IMR-90 (cell line): ENCODE results near the gene MYD88. TPM values are rescaled to one million over a fixed set of nuclear protein-coding genes. Genes with fewer than 3 reads are reported as not detected.

Experiments
- ATAC-seq: fragments of 200-7000 bp; cut with Tn5 transposase; 2 replicates; pipeline ENCODE4 v1.9.1; 2020; ENCODE audit warnings: low read depth, mild to moderate bottlenecking, moderate library complexity
- BruUV-seq: library from RNA; stranded (reverse); fragments of 400-500 nt; replicated peaks from 2 replicates; lab custom pipeline; 2021; lab: Mats Ljungman, UMichigan
- CTCF ChIA-PET: fragments of 300-600 bp; formaldehyde crosslinking; extraction: SDS; loops from one replicate; lab custom pipeline; 2021; ENCODE audit warnings: antibody characterized with exemption; lab: Yijun Ruan, JAX
- POLR2A ChIA-PET: fragments of 300-600 bp; sonication (Branson Sonifier 250); formaldehyde crosslinking; loops from one replicate; lab custom pipeline; 2022; ENCODE audit warnings: antibody characterized with exemption; ENCODE audit not compliant: unreplicated experiment; lab: Charles Lee
- DNase-seq: peaks from one replicate; pipeline ENCODE4 v3.0.0; 2013
- H2AFZ ChIP-seq: replicated peaks from 2 replicates; pipeline ENCODE3; 2013; ENCODE audit warnings: low read length, mild to moderate bottlenecking; ENCODE audit not compliant: poor library complexity
- H2AK5ac ChIP-seq: 2 replicates; pipeline ENCODE4 v1.6.1; 2013; ENCODE audit warnings: low read depth, low read length, inconsistent platforms
- H2AK9ac ChIP-seq: replicated peaks from 2 replicates; pipeline ENCODE3; 2013; ENCODE audit warnings: mild to moderate bottlenecking, low read depth, low read length, moderate library complexity; ENCODE audit not compliant: poor library complexity
- H2BK120ac ChIP-seq: 2 replicates; pipeline ENCODE4 v1.6.1; 2013; ENCODE audit warnings: low read depth, low read length, inconsistent platforms
- H2BK15ac ChIP-seq: 3 replicates; pipeline ENCODE4 v1.6.1; 2013; ENCODE audit warnings: low read depth, low read length, inconsistent platforms
- H2BK20ac ChIP-seq: 2 replicates; pipeline ENCODE4 v1.6.1; 2013; ENCODE audit warnings: low read depth, mild to moderate bottlenecking, inconsistent platforms, low read length, moderate library complexity
- H2BK5ac ChIP-seq: 2 replicates; pipeline ENCODE4 v1.6.1; 2013; ENCODE audit warnings: mild to moderate bottlenecking, low read depth, low read length, inconsistent platforms; ENCODE audit not compliant: poor library complexity, severe bottlenecking
- H3K14ac ChIP-seq: replicated peaks from 2 replicates; pipeline ENCODE4 v1.6.1; 2013; ENCODE audit warnings: low read depth, low read length, inconsistent platforms
- H3K18ac ChIP-seq: 2 replicates; pipeline ENCODE4 v1.6.1; 2013; ENCODE audit warnings: low read depth, low read length, control low read depth
- H3K23ac ChIP-seq: 2 replicates; pipeline ENCODE4 v1.6.1; 2013; ENCODE audit warnings: low read depth, low read length, inconsistent platforms
- H3K27ac ChIP-seq: 2 replicates; pipeline ENCODE4 v1.5.1; 2013; ENCODE audit warnings: mild to moderate bottlenecking, control low read depth, low read length; ENCODE audit not compliant: insufficient read depth
- H3K27me3 ChIP-seq: 2 replicates; pipeline ENCODE4 v1.6.1; 2013; ENCODE audit warnings: low read length; ENCODE audit not compliant: control insufficient read depth, insufficient read depth
- H3K36me3 ChIP-seq: 2 replicates; pipeline ENCODE4 v1.6.1; 2013; ENCODE audit warnings: low read length, mixed read lengths; ENCODE audit not compliant: control insufficient read depth, insufficient read depth
- H3K4ac ChIP-seq: 2 replicates; pipeline ENCODE4 v1.6.1; 2013; ENCODE audit warnings: low read depth, low read length, inconsistent platforms
- H3K4me1 ChIP-seq: 2 replicates; pipeline ENCODE4 v1.6.1; 2013; ENCODE audit warnings: low read length, mixed read lengths; ENCODE audit not compliant: control insufficient read depth, insufficient read depth
- H3K4me2 ChIP-seq: 2 replicates; pipeline ENCODE4 v1.6.1; 2013; ENCODE audit warnings: low read depth, mild to moderate bottlenecking, control low read depth, low read length, moderate library complexity
- H3K4me3 ChIP-seq: 2 replicates; pipeline ENCODE4 v1.5.1; 2013; ENCODE audit warnings: low read depth, mild to moderate bottlenecking, control low read depth, low read length, moderate library complexity; ENCODE audit not compliant: insufficient read depth
- H3K56ac ChIP-seq: 2 replicates; pipeline ENCODE4 v1.6.1; 2013; ENCODE audit warnings: low read length, inconsistent platforms; ENCODE audit not compliant: insufficient read depth; ENCODE audit errors: extremely low read depth
- H3K79me1 ChIP-seq, 2 experiments: 2 replicates each; pipeline ENCODE4 v1.6.1; 2013; ENCODE audit warnings: low read length in 2 of 2, inconsistent platforms in 1 of 2, low read depth in 1 of 2
- H3K9ac ChIP-seq: 2 replicates; pipeline ENCODE4 v1.6.1; 2013; ENCODE audit warnings: low read depth, low read length, control low read depth
- H3K9me1 ChIP-seq: 2 replicates; pipeline ENCODE4 v1.6.1; 2013; ENCODE audit warnings: low read length, inconsistent platforms; ENCODE audit not compliant: insufficient read depth
- H3K9me3 ChIP-seq: 2 replicates; pipeline ENCODE4 v1.6.1; 2013; ENCODE audit warnings: low read length; ENCODE audit not compliant: control insufficient read depth, insufficient read depth
- H4K20me1 ChIP-seq: 2 replicates; pipeline ENCODE4 v1.6.1; 2013; ENCODE audit warnings: low read length, inconsistent platforms; ENCODE audit not compliant: insufficient read depth
- H4K5ac ChIP-seq: 2 replicates; pipeline ENCODE4 v1.6.1; 2013; ENCODE audit warnings: mild to moderate bottlenecking, low read depth, low read length, control low read depth
- H4K8ac ChIP-seq, 2 experiments: 2 replicates each; pipeline ENCODE4 v1.6.1; 2013; ENCODE audit warnings: low read depth in 2 of 2, low read length in 2 of 2, control low read depth in 1 of 2, inconsistent platforms in 1 of 2
- H4K91ac ChIP-seq: 2 replicates; pipeline ENCODE4 v1.6.1; 2013; ENCODE audit warnings: low read depth, low read length, inconsistent platforms; ENCODE audit not compliant: insufficient read depth
- FOS ChIP-seq: fragments of 150-350 bp; IDR thresholded peaks from 2 replicates; pipeline ENCODE4 v1.6.1; 2016; ENCODE audit warnings: low read depth, low read length
- POLR2A ChIP-seq: IDR thresholded peaks from 2 replicates; pipeline ENCODE4 v1.6.1; 2012; ENCODE audit warnings: mild to moderate bottlenecking, low read depth, low read length
- SMC3 ChIP-seq: fragments of 150-350 bp; IDR thresholded peaks from 2 replicates; pipeline ENCODE4 v1.6.1; 2016; ENCODE audit warnings: low read depth, mild to moderate bottlenecking, antibody characterized with exemption, low read length, moderate library complexity
- WGBS, 2 experiments: methylation state at CpG; one replicate each; pipeline versions ENCODE4 v1.1.5 to v1.1.7; 2013; ENCODE audit warnings: missing lambda C conversion rate in 2 of 2; ENCODE audit not compliant: insufficient read length in 1 of 2; ENCODE audit errors: extremely low coverage in 2 of 2; 5-methylcytosine and 5-hydroxymethylcytosine counted together
- dilution Hi-C: fragments of 300-500 bp; cut with HindIII; formaldehyde crosslinking; loops from one replicate; pipeline ENCODE4 v1.14.3; 2018; ENCODE audit warnings: low sequenced_read_pairs; ENCODE audit not compliant: unreplicated experiment
- in situ Hi-C: fragments of 300-500 bp; cut with MboI; formaldehyde crosslinking; loops from 3 replicates; pipeline ENCODE4 v1.14.3; 2019; ENCODE audit warnings: low sequenced_read_pairs, inconsistent platforms, mixed read lengths
- intact Hi-C: fragments of 100-400 bp; cut with micrococcal nuclease; formaldehyde crosslinking; loops from 2 replicates; pipeline ENCODE4 v1.10.0; 2022
- polyA plus RNA-seq, 3 experiments: library from polyadenylated mRNA; depleted of rRNA; stranded (reverse); fragments of >200 nt; gene quantifications; 2 replicates each; pipeline ENCODE4 v1.2.3, GENCODE V29; 2012; ENCODE audit warnings: low replicate concordance in 1 of 3
- total RNA-seq: library from RNA; depleted of rRNA; stranded (reverse); fragments of >200 nt; gene quantifications from 2 replicates; pipeline ENCODE4 v1.2.3, GENCODE V29; 2012

Gene MYD88
- total and polyA plus RNA-seq, 2 of the 4 experiments (the other 2 are of a cell fraction) = 9.3 to 39.8 TPM

DNA sequence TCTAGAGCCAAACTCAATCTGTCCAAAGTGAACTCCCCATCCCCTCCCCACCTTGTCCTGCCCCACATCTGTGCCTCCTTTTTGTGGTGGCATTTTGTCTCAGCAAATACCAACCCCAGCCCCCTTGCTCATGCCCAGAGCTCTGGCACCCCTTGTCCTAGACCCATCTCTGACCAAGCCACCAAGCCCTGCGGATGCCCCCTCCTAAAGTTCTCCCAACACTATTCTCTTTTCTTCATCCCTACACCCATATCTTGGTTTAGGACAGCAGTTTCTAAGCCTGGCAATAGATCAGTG lies 19.3 kb upstream of the MYD88 start:
- TF ChIP-seq POLR2A (no peak), SMC3 (no peak), FOS (no peak)
- dilution Hi-C loops = no loop called here
- H3K9me3 ChIP-seq = no peaks in the 10 kb centered on the region
- no peak overlapping the region for H2BK5ac ChIP-seq
- no peak overlapping the region for H3K4me3 ChIP-seq
- POLR2A ChIA-PET = interaction anchor here (1.1 kb wide), 1 partner anchor 18 kb away, joined by 3 read pairs; the partner anchor contains the start of gene ACAA1
- H3K4me1 ChIP-seq = no peaks in the 10 kb centered on the region
- DNase-seq = no peak
- H3K27me3 ChIP-seq = peaks cover 6% of the 10 kb centered on the region; the same call in 1 of the 2 replicates
- H2AK9ac ChIP-seq = no peak overlapping the region
- H2AK5ac ChIP-seq = no peak overlapping the region
- no peak for ATAC-seq
- no peak overlapping the region for H3K23ac ChIP-seq
- no peak overlapping the region for H3K27ac ChIP-seq
- peaks cover 19% of the 10 kb centered on the region for H3K36me3 ChIP-seq
- 0 out of 2 replicates have a peak, but pooled peaks cover 3% of the 10 kb centered on the region for H3K9me1 ChIP-seq
- H3K56ac ChIP-seq = no peak overlapping the region
- H2BK120ac ChIP-seq = no peak overlapping the region
- H3K18ac ChIP-seq = no peak overlapping the region
- no peak overlapping the region for H3K4me2 ChIP-seq
- no peaks in the 10 kb centered on the region for H4K20me1 ChIP-seq
- no peak overlapping the region for H3K4ac ChIP-seq
- H4K5ac ChIP-seq = no peak overlapping the region
- CTCF ChIA-PET = interaction anchor here (1.0 kb wide), 1 partner anchor 179 kb away, joined by 3 read pairs; no protein-coding TSS in a partner anchor
- no peak overlapping the region for H4K8ac ChIP-seq
- no peak overlapping the region for H3K14ac ChIP-seq
- BruUV-seq = no TSS peak
- 100% methylated on average over 1 of the region's 1 CpG; no CpG with 5 or more reads in 1 of the 2 experiments for WGBS, 2 experiments
- intact Hi-C loops = loop anchor here (2.0 kb wide), 1 partner anchor 228 kb away; the partner anchor contains the start of gene XYLB
- no peak overlapping the region for H3K9ac ChIP-seq
- in situ Hi-C loops = no loop called here
- no peak overlapping the region for H2BK20ac ChIP-seq
- H2AFZ ChIP-seq = no peak overlapping the region
- no peak overlapping the region for H4K91ac ChIP-seq
- no peak overlapping the region for H2BK15ac ChIP-seq
- no peaks in the 10 kb centered on the region for H3K79me1 ChIP-seq
